MM.1S (cell line): Measurements from ENCODE around the gene ADCY9.
A peak's percentile ranks its signal among the peaks of the same experiment; 100 is the strongest.

ENCODE experiments used
- DNase-seq: peaks from one replicate; pipeline ENCODE4 v3.0.0-alpha.2; 2015
- H2AFZ ChIP-seq: fragments of 300-600 bp; sonication (generic); 2 replicates; pipeline ENCODE4 v1.6.0; 2016; ENCODE audit warnings: antibody characterized with exemption, low read length
- H3F3A ChIP-seq: fragments of 300-600 bp; sonication (generic); 2 replicates; pipeline ENCODE4 v1.6.1; 2016; ENCODE audit warnings: mild to moderate bottlenecking, antibody characterized with exemption, low read length, moderate library complexity, mixed read lengths; ENCODE audit not compliant: insufficient read depth
- H3K27ac ChIP-seq: fragments of 300-600 bp; sonication (generic); 2 replicates; pipeline ENCODE4 v1.5.1; 2016; ENCODE audit warnings: mild to moderate bottlenecking, low read length
- H3K27me3 ChIP-seq: fragments of 300-600 bp; sonication (generic); replicated peaks from 2 replicates; pipeline ENCODE4 v1.6.0; 2016; ENCODE audit warnings: low read length; ENCODE audit not compliant: insufficient read depth
- H3K36me3 ChIP-seq: fragments of 300-600 bp; sonication (generic); replicated peaks from 2 replicates; pipeline ENCODE4 v1.6.1; 2016; ENCODE audit warnings: mild to moderate bottlenecking, low read length, mixed read lengths; ENCODE audit not compliant: insufficient read depth
- H3K4me1 ChIP-seq: fragments of 300-600 bp; sonication (generic); 2 replicates; pipeline ENCODE4 v1.6.1; 2016; ENCODE audit warnings: low read length, mixed read lengths
- H3K4me2 ChIP-seq: fragments of 300-600 bp; sonication (generic); 2 replicates; pipeline ENCODE4 v1.6.0; 2016; ENCODE audit warnings: low read depth, low read length
- H3K4me3 ChIP-seq: fragments of 300-600 bp; sonication (generic); 2 replicates; pipeline ENCODE4 v1.5.1; 2016; ENCODE audit warnings: low read length, mixed read lengths
- H3K79me2 ChIP-seq: fragments of 300-600 bp; sonication (generic); 2 replicates; pipeline ENCODE4 v1.6.1; 2016; ENCODE audit warnings: mixed run types, low read length, mixed read lengths
- H3K9ac ChIP-seq: fragments of 300-600 bp; sonication (generic); 2 replicates; pipeline ENCODE4 v1.6.1; 2016; ENCODE audit warnings: low read length, mixed read lengths
- H3K9me2 ChIP-seq: fragments of 300-600 bp; sonication (generic); replicated peaks from 2 replicates; pipeline ENCODE4 v1.6.1; 2016; ENCODE audit warnings: mild to moderate bottlenecking, low read length, mixed read lengths; ENCODE audit not compliant: insufficient read depth
- H3K9me3 ChIP-seq: fragments of 300-600 bp; sonication (generic); replicated peaks from 2 replicates; pipeline ENCODE4 v1.6.1; 2016; ENCODE audit warnings: mild to moderate bottlenecking, low read length, mixed read lengths; ENCODE audit not compliant: insufficient read depth
- H4K20me1 ChIP-seq: fragments of 300-600 bp; sonication (generic); 2 replicates; pipeline ENCODE4 v1.6.1; 2016; ENCODE audit warnings: mild to moderate bottlenecking, low read length, moderate library complexity, mixed read lengths; ENCODE audit not compliant: insufficient read depth
- EZH2 ChIP-seq: fragments of 300-600 bp; sonication (generic); optimal IDR thresholded peaks from 2 replicates; pipeline ENCODE3; 2017; ENCODE audit warnings: low read depth, mild to moderate bottlenecking, antibody characterized with exemption, low read length, mixed read lengths
- EZH2phosphoT487 ChIP-seq: fragments of 300-600 bp; sonication (generic); IDR thresholded peaks from 2 replicates; pipeline ENCODE4 v1.6.1; 2018; ENCODE audit warnings: antibody characterized with exemption, low read length
- TF ChIP-seq, protein P1 (sequence below): fragments of 300-600 bp; sonication (generic); IDR thresholded peaks from 2 replicates; pipeline ENCODE4 v1.5.1; 2016; ENCODE audit warnings: antibody characterized with exemption, low read length, mixed read lengths

ADCY9 gene

GRCh38 chr16:4117250-4117578 lies 972 bp upstream of the ADCY9 start:
- no peak for TF ChIP-seq EZH2phosphoT487
- no peak for TF ChIP-seq EZH2
- TF ChIP-seq, protein P1, sequence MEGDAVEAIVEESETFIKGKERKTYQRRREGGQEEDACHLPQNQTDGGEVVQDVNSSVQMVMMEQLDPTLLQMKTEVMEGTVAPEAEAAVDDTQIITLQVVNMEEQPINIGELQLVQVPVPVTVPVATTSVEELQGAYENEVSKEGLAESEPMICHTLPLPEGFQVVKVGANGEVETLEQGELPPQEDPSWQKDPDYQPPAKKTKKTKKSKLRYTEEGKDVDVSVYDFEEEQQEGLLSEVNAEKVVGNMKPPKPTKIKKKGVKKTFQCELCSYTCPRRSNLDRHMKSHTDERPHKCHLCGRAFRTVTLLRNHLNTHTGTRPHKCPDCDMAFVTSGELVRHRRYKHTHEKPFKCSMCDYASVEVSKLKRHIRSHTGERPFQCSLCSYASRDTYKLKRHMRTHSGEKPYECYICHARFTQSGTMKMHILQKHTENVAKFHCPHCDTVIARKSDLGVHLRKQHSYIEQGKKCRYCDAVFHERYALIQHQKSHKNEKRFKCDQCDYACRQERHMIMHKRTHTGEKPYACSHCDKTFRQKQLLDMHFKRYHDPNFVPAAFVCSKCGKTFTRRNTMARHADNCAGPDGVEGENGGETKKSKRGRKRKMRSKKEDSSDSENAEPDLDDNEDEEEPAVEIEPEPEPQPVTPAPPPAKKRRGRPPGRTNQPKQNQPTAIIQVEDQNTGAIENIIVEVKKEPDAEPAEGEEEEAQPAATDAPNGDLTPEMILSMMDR = no peak
- peaks cover 13% of the 10 kb centered on the region; the same call in 1 of the 2 replicates for H3K27me3 ChIP-seq
- no peaks in the 10 kb centered on the region for H3K9me2 ChIP-seq
- DNase-seq = no peak
- H3K4me2 ChIP-seq = peak overlapping the region; percentile 96
- H3K9ac ChIP-seq = no peak overlapping the region
- no peaks in the 10 kb centered on the region for H3K9me3 ChIP-seq
- H3K27ac ChIP-seq = no peak overlapping the region
- 0 out of 2 replicates have a peak overlapping the region, but pooled peaks have one; percentile 61 for H3K4me3 ChIP-seq
- H3K4me1 ChIP-seq = no peaks in the 10 kb centered on the region
- H4K20me1 ChIP-seq = no peaks in the 10 kb centered on the region
- no peaks in the 10 kb centered on the region for H3K79me2 ChIP-seq
- no peaks in the 10 kb centered on the region for H3K36me3 ChIP-seq
- H2AFZ ChIP-seq = peak overlapping the region; percentile 69
- H3F3A ChIP-seq = no peaks in the 10 kb centered on the region

- Histone ChIP-seq H3K4me3 (no peak overlapping the region), H3K9me2 (no peaks in the 10 kb centered on the region), H3K9ac (no peak overlapping the region), H3K4me2 (no peak overlapping the region), H3K27me3 (peaks cover 20% of the 10 kb centered on the region), H3K4me1 (no peaks in the 10 kb centered on the region), H3K79me2 (no peaks in the 10 kb centered on the region), H3F3A (no peaks in the 10 kb centered on the region), H2AFZ (no peak overlapping the region), H3K9me3 (no peaks in the 10 kb centered on the region), H4K20me1 (no peaks in the 10 kb centered on the region), H3K36me3 (no peaks in the 10 kb centered on the region), H3K27ac (no peak overlapping the region)
- no peak for DNase-seq
- TF ChIP-seq EZH2phosphoT487 (no peak), EZH2 (no peak)
- TF ChIP-seq, protein P1 = no peak
Measured at GRCh38 chr16:4115949-4116318, 308 bp downstream of the ADCY9 start.

- Histone ChIP-seq H3K9me2 (no peaks in the 10 kb centered on the region), H3K9ac (no peak overlapping the region), H3F3A (no peaks in the 10 kb centered on the region), H3K4me2 (no peak overlapping the region), H3K9me3 (no peaks in the 10 kb centered on the region), H3K36me3 (no peaks in the 10 kb centered on the region), H3K27ac (no peak overlapping the region), H3K27me3 (peaks cover 24% of the 10 kb centered on the region), H3K4me1 (no peaks in the 10 kb centered on the region), H3K4me3 (no peak overlapping the region), H4K20me1 (no peaks in the 10 kb centered on the region), H2AFZ (no peak overlapping the region), H3K79me2 (no peaks in the 10 kb centered on the region)
- TF ChIP-seq, protein P1 = no peak
- TF ChIP-seq EZH2phosphoT487 = no peak
- TF ChIP-seq EZH2 = no peak
- no peak for DNase-seq
Measured at GRCh38 chr16:4115209-4115948, 863 bp downstream of the ADCY9 start.
